Measurements from ENCODE around the gene CYP4F3. TPM values are rescaled to one million over a fixed set of nuclear protein-coding genes. Genes with fewer than 3 reads are reported as not detected.
"Not testable (repeated sequence)": the region's sequence is repeated elsewhere in the genome, so short reads cannot be mapped to it uniquely, and the experiment has no call there.

The CYP4F3 gene
- total RNA-seq, 3 donors from 2014 or later: 2.7 to 7.8 (median 4.3) TPM

GRCh38 chr19:15649526-15649925 is 8.8 kb downstream of the CYP4F3 start:
- Histone ChIP-seq H3K4me3 (no peak overlapping the region), H3K4me1 (ENCODE audit: low read depth) (no peaks in the 10 kb centered on the region), H3K36me3 (ENCODE audit: low read depth) (no peaks in the 10 kb centered on the region), H3K9me3 (no peaks in the 10 kb centered on the region)
- no peak for TF ChIP-seq CTCF (IDR thresholded peaks at IDR 0.05)
- ATAC-seq: no peak
- no peak for DNase-seq
- intact Hi-C loops (cut with DNase I, micrococcal nuclease): no loop called here

- H3K4me1 ChIP-seq (ENCODE audit: low read depth); H3K4me3 ChIP-seq; H3K36me3 ChIP-seq (ENCODE audit: low read depth); ATAC-seq; H3K9me3 ChIP-seq; intact Hi-C loops (cut with DNase I, micrococcal nuclease); DNase-seq: not testable (repeated sequence)
Observed at GRCh38 chr19:15650123-15650522, 9.4 kb downstream of the CYP4F3 start.

GRCh38 chr19:15651791-15652190 is 11.1 kb downstream of the CYP4F3 start:
- DNase-seq: no peak
- Histone ChIP-seq H3K4me1 (ENCODE audit: low read depth) (no peaks in the 10 kb centered on the region), H3K4me3 (no peak overlapping the region), H3K9me3 (no peaks in the 10 kb centered on the region), H3K36me3 (ENCODE audit: low read depth) (no peaks in the 10 kb centered on the region)
- ATAC-seq: no peak
- intact Hi-C loops (cut with DNase I, micrococcal nuclease): no loop called here
- TF ChIP-seq CTCF (IDR thresholded peaks at IDR 0.05): no peak

- no peaks in the 10 kb centered on the region for H3K4me1 ChIP-seq (ENCODE audit: low read depth)
- DNase-seq (no peak), ATAC-seq (no peak)
- H3K36me3 ChIP-seq (ENCODE audit: low read depth): no peaks in the 10 kb centered on the region
- H3K9me3 ChIP-seq: no peaks in the 10 kb centered on the region
- intact Hi-C loops (cut with DNase I, micrococcal nuclease): no loop called here
- TF ChIP-seq CTCF (IDR thresholded peaks at IDR 0.05): no peak
- H3K4me3 ChIP-seq: no peak overlapping the region
Observed at GRCh38 chr19:15652559-15653278, 12.0 kb downstream of the CYP4F3 start.

GRCh38 chr19:15656467-15656866 is 15.8 kb downstream of the CYP4F3 start:
- Histone ChIP-seq H3K36me3 (ENCODE audit: low read depth) (no peaks in the 10 kb centered on the region), H3K9me3 (no peaks in the 10 kb centered on the region), H3K4me1 (ENCODE audit: low read depth) (no peaks in the 10 kb centered on the region), H3K4me3 (no peak overlapping the region)
- ATAC-seq (no peak), DNase-seq (no peak)
- no peak for TF ChIP-seq CTCF (IDR thresholded peaks at IDR 0.05)
- intact Hi-C loops (cut with DNase I, micrococcal nuclease): no loop called here

GRCh38 chr19:15663247-15663646 is 22.6 kb downstream of the CYP4F3 start:
- intact Hi-C loops (cut with DNase I, micrococcal nuclease): no loop called here
- TF ChIP-seq CTCF (IDR thresholded peaks at IDR 0.05): no peak
- no peak for ATAC-seq
- Histone ChIP-seq H3K36me3 (ENCODE audit: low read depth) (no peaks in the 10 kb centered on the region), H3K4me3 (no peak overlapping the region), H3K4me1 (ENCODE audit: low read depth) (peaks cover 3% of the 10 kb centered on the region), H3K9me3 (no peaks in the 10 kb centered on the region)
- DNase-seq: no peak

All from mucosa of descending colon (tissue), 3 donors.